Effector memory CD4-positive, alpha-beta T cell (primary cell): ENCODE measurements around the gene PIK3R4.
A peak's percentile ranks its signal among the peaks of the same experiment; 100 is the strongest.

Experiments
- DNase-seq, 3 donors: peaks; one replicate each; pipeline ENCODE4 v3.0.0-alpha.2; 2020
- H3K27ac ChIP-seq: 2 replicates; pipeline ENCODE4 v1.7.0; 2013; ENCODE audit warnings: mild to moderate bottlenecking, low read length, moderate library complexity; ENCODE audit not compliant: insufficient read depth, poor library complexity, severe bottlenecking
- H3K27me3 ChIP-seq: replicated peaks from 2 replicates; pipeline ENCODE4 v1.7.0; 2013; ENCODE audit warnings: mild to moderate bottlenecking, low read length; ENCODE audit not compliant: insufficient read depth, control insufficient read depth, poor library complexity, severe bottlenecking
- H3K36me3 ChIP-seq: 2 replicates; pipeline ENCODE4 v1.7.0; 2013; ENCODE audit warnings: mild to moderate bottlenecking, low read length, moderate library complexity; ENCODE audit not compliant: control insufficient read depth, insufficient read depth
- H3K4me1 ChIP-seq: 2 replicates; pipeline ENCODE4 v1.7.0; 2013; ENCODE audit warnings: low read length, mild to moderate bottlenecking; ENCODE audit not compliant: control insufficient read depth, insufficient read depth, poor library complexity, severe bottlenecking
- H3K4me3 ChIP-seq: 2 replicates; pipeline ENCODE4 v1.7.0; 2013; ENCODE audit warnings: low read length, low read depth, mild to moderate bottlenecking; ENCODE audit not compliant: insufficient read depth, poor library complexity, severe bottlenecking
- H3K9me3 ChIP-seq: 2 replicates; pipeline ENCODE4 v1.7.0; 2013; ENCODE audit warnings: mild to moderate bottlenecking, low read length, moderate library complexity; ENCODE audit not compliant: control insufficient read depth

The PIK3R4 gene

GRCh38 chr3:130772129-130772528 lies 25.5 kb upstream of the PIK3R4 start:
- Histone ChIP-seq H3K27me3 (no peaks in the 10 kb centered on the region), H3K9me3 (no peaks in the 10 kb centered on the region), H3K36me3 (no peaks in the 10 kb centered on the region), H3K27ac (no peak overlapping the region), H3K4me3 (no peak overlapping the region), H3K4me1 (no peaks in the 10 kb centered on the region)
- DNase-seq, result no peak

GRCh38 chr3:130770644-130771043 lies 24.0 kb upstream of the PIK3R4 start:
- Histone ChIP-seq H3K27ac (no peak overlapping the region), H3K36me3 (no peaks in the 10 kb centered on the region), H3K4me3 (no peak overlapping the region), H3K9me3 (no peaks in the 10 kb centered on the region), H3K27me3 (no peaks in the 10 kb centered on the region), H3K4me1 (no peaks in the 10 kb centered on the region)
- no peak for DNase-seq

- Histone ChIP-seq H3K4me1 (no peaks in the 10 kb centered on the region), H3K27ac (no peak overlapping the region)
Measured at GRCh38 chr3:130761730-130762311, 15.2 kb upstream of the PIK3R4 start.

GRCh38 chr3:130760922-130761321 lies 14.3 kb upstream of the PIK3R4 start:
- Histone ChIP-seq H3K4me1 (no peaks in the 10 kb centered on the region), H3K36me3 (no peaks in the 10 kb centered on the region), H3K27ac (no peak overlapping the region), H3K27me3 (no peaks in the 10 kb centered on the region), H3K4me3 (no peak overlapping the region), H3K9me3 (no peaks in the 10 kb centered on the region)
- no peak for DNase-seq

More at GRCh38 chr3:130761730-130762311, 15.2 kb upstream of the PIK3R4 start:
- no peaks in the 10 kb centered on the region for H3K9me3 ChIP-seq
- no peaks in the 10 kb centered on the region for H3K36me3 ChIP-seq
- H3K27me3 ChIP-seq, result no peaks in the 10 kb centered on the region
- no peak overlapping the region for H3K4me3 ChIP-seq
- no peak for DNase-seq

GRCh38 chr3:130759692-130760338 lies 13.2 kb upstream of the PIK3R4 start:
- DNase-seq, result peak in 2 of 3 donors; percentile 15 to 17
- Histone ChIP-seq H3K4me1 (no peaks in the 10 kb centered on the region), H3K9me3 (no peaks in the 10 kb centered on the region), H3K4me3 (no peak overlapping the region), H3K27ac (no peak overlapping the region), H3K27me3 (no peaks in the 10 kb centered on the region), H3K36me3 (no peaks in the 10 kb centered on the region)

- Histone ChIP-seq H3K9me3 (no peaks in the 10 kb centered on the region), H3K27ac (no peak overlapping the region), H3K4me3 (no peak overlapping the region), H3K36me3 (no peaks in the 10 kb centered on the region), H3K27me3 (no peaks in the 10 kb centered on the region), H3K4me1 (no peaks in the 10 kb centered on the region)
- no peak for DNase-seq
Measured at GRCh38 chr3:130758624-130759369, 12.2 kb upstream of the PIK3R4 start.

GRCh38 chr3:130757611-130758150 lies 11.1 kb upstream of the PIK3R4 start:
- no peaks in the 10 kb centered on the region for H3K9me3 ChIP-seq
- H3K4me3 ChIP-seq, result no peak overlapping the region
- no peaks in the 10 kb centered on the region for H3K4me1 ChIP-seq
- no peaks in the 10 kb centered on the region for H3K27me3 ChIP-seq
- no peak for DNase-seq
- H3K27ac ChIP-seq, result no peak overlapping the region
- no peaks in the 10 kb centered on the region for H3K36me3 ChIP-seq

- no peak for DNase-seq
- no peak overlapping the region for H3K4me3 ChIP-seq
- H3K27me3 ChIP-seq, result no peaks in the 10 kb centered on the region
- no peaks in the 10 kb centered on the region for H3K9me3 ChIP-seq
- H3K36me3 ChIP-seq, result no peaks in the 10 kb centered on the region
- H3K27ac ChIP-seq, result no peak overlapping the region
- H3K4me1 ChIP-seq, result no peaks in the 10 kb centered on the region
Measured at GRCh38 chr3:130755666-130756065, 9.0 kb upstream of the PIK3R4 start.

GRCh38 chr3:130748981-130749380 lies 2.4 kb upstream of the PIK3R4 start:
- H3K27me3 ChIP-seq, result no peaks in the 10 kb centered on the region
- H3K27ac ChIP-seq, result no peak overlapping the region
- no peaks in the 10 kb centered on the region for H3K4me1 ChIP-seq
- H3K36me3 ChIP-seq, result no peaks in the 10 kb centered on the region
- no peak overlapping the region for H3K4me3 ChIP-seq
- H3K9me3 ChIP-seq, result no peaks in the 10 kb centered on the region
- DNase-seq, result no peak

GRCh38 chr3:130748467-130748861 lies 1.8 kb upstream of the PIK3R4 start:
- Histone ChIP-seq H3K27ac (no peak overlapping the region), H3K4me3 (no peak overlapping the region), H3K4me1 (no peaks in the 10 kb centered on the region), H3K27me3 (no peaks in the 10 kb centered on the region), H3K36me3 (no peaks in the 10 kb centered on the region), H3K9me3 (no peaks in the 10 kb centered on the region)
- DNase-seq, result no peak
